Ascending aorta (tissue), 2 donors: ENCODE data around the gene PPIP5K2. TPM values are rescaled to one million over a fixed set of nuclear protein-coding genes. Genes with fewer than 3 reads are reported as not detected.
A peak's percentile ranks its signal among the peaks of the same experiment; 100 is the strongest.

Experiments used
- DNase-seq, 2 donors: peaks; one replicate each; pipeline ENCODE4 v3.0.0-alpha.2; 2019; ENCODE audit warnings: low spot score in 2 of 2
- H3K27ac ChIP-seq, 2 donors: fragments of 200-600 bp; sonication (generic); one replicate each; pipeline ENCODE4 v1.5.1; 2016 to 2017; ENCODE audit warnings: mild to moderate bottlenecking in 1 of 2
- H3K27me3 ChIP-seq: fragments of 200-600 bp; sonication (generic); one replicate; pipeline ENCODE4 v1.5.1; 2017
- H3K36me3 ChIP-seq, 2 donors: fragments of 200-600 bp; sonication (generic); one replicate each; pipeline ENCODE4 v1.5.1; 2016
- H3K4me1 ChIP-seq, 2 donors: fragments of 200-600 bp; sonication (generic); one replicate each; pipeline ENCODE4 v1.5.1; 2016 to 2017; ENCODE audit warnings: mild to moderate bottlenecking in 1 of 2
- H3K4me3 ChIP-seq, 2 donors: fragments of 200-600 bp; sonication (generic); one replicate each; pipeline ENCODE4 v1.5.1; 2016 to 2017; ENCODE audit warnings: mild to moderate bottlenecking in 1 of 2
- H3K9me3 ChIP-seq, 2 donors: fragments of 200-600 bp; sonication (generic); one replicate each; pipeline ENCODE4 v1.5.1; 2016
- intact Hi-C: fragments of 100-400 bp; cut with DNase I; formaldehyde crosslinking; loops from one replicate; pipeline ENCODE4 v1.15.1; 2023
- total RNA-seq: library from RNA; depleted of rRNA; stranded (reverse); fragments of >200 nt; gene quantifications from one replicate; pipeline ENCODE4 v1.1.0, GENCODE V29; 2016
- TF ChIP-seq, protein P1 (sequence below), 3 experiments: fragments of 200-600 bp in 2 of 3; fragments of 450-650 bp in 1 of 3; sonication (generic) in 2 of 3; IDR thresholded peaks; one replicate each; pipeline ENCODE4 v1.5.1; 2016 to 2019; ENCODE audit warnings: antibody characterized with exemption in 3 of 3, mild to moderate bottlenecking in 1 of 3, moderate library complexity in 1 of 3

PPIP5K2 gene
- total RNA-seq, 1 donor from 2014 or later: 33.2 TPM

DNA sequence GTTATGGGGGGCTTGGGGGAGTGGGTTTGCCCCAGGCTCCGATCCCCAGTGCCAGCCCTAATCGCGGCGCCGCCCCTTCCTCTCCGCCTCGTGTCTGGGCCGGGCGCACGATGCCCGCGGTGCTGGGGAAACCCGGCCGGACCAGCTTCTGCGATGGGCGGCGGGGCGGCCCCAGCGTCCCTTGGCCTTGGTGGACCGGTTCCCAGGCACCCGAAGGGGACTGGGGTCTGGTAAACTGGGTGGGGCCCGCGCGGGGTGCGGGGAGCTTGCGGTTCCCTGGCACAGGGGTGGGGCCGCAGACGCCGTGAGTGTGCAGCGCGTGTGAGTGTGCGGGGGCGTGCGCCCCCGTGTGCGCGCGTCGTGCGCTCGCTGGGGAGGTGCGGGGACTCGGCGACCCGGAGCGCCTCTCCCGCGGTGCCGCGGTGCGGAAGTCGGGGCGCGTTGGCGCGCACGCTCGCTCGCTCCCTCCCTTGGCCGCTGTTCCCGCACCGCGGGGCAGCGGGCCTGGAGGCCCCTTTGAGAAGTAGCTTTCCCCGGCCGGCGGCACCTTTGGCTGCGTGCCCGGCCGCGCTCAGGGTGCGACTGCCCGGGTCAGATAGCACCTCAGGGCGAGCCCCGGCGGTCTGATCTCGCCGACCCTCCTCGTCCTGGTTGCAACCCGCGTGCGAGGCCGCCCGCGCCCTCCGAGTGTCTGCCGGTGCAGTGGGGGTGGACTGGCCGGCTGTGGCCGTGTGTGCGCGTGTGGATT lies 139.0 kb downstream of the PPIP5K2 start:
- Histone ChIP-seq H3K9me3 (no peaks in the 10 kb centered on the region), H3K36me3 (no peaks in the 10 kb centered on the region), H3K4me1 (peaks cover 0 to 23% of the 10 kb centered on the region in 2 donors), H3K27ac (peak overlapping the region; percentile 73 to 79), H3K27me3 (no peaks in the 10 kb centered on the region), H3K4me3 (peak overlapping the region; percentile 77 to 89)
- peak in 1 of 2 donors; percentile 74 for DNase-seq
- TF ChIP-seq, protein P1, sequence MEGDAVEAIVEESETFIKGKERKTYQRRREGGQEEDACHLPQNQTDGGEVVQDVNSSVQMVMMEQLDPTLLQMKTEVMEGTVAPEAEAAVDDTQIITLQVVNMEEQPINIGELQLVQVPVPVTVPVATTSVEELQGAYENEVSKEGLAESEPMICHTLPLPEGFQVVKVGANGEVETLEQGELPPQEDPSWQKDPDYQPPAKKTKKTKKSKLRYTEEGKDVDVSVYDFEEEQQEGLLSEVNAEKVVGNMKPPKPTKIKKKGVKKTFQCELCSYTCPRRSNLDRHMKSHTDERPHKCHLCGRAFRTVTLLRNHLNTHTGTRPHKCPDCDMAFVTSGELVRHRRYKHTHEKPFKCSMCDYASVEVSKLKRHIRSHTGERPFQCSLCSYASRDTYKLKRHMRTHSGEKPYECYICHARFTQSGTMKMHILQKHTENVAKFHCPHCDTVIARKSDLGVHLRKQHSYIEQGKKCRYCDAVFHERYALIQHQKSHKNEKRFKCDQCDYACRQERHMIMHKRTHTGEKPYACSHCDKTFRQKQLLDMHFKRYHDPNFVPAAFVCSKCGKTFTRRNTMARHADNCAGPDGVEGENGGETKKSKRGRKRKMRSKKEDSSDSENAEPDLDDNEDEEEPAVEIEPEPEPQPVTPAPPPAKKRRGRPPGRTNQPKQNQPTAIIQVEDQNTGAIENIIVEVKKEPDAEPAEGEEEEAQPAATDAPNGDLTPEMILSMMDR (IDR thresholded peaks at IDR 0.05): no peak
- intact Hi-C loops: loop anchor here (2.0 to 5.0 kb wide), 2 partner anchors 138 to 303 kb away; partner anchors contain the start of genes GIN1, NUDT12 and PPIP5K2

DNA sequence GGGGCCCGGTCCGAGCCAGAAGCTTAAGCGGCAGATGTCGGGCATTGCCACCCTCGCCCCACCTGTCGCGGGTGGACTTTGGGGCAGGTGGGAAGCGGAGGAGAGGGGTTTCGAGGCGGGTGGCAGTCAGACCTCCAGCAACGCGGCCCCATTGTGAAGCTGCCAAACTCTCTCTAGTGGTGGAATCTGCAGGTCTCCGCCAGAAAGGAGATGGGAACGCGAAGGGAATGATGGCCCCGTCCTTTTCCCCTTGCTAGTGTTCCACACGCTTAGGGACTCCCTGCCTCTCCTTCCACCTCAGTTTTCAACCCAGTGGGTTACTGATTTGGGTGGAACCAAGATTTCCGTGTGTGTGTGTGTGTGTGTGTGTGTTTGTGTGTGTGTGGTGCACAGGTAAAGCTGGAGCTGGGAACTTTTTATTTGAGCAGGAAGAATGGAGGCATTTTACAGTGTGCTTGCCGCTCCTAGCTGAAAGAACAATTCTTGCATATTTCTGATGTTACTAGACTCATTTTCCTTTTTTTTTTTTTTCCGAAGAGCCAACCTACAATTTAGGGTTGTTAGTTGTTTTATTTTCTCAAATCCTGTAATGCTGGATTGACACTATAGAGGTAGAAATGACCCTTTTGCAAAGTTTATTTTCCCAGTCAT lies 139.7 kb downstream of the PPIP5K2 start:
- Histone ChIP-seq H3K9me3 (no peaks in the 10 kb centered on the region), H3K4me3 (peak overlapping the region; percentile 77 to 89), H3K36me3 (no peaks in the 10 kb centered on the region), H3K27ac (peak overlapping the region; percentile 73 to 79), H3K27me3 (no peaks in the 10 kb centered on the region), H3K4me1 (peaks cover 0 to 23% of the 10 kb centered on the region in 2 donors)
- no peak for DNase-seq
- TF ChIP-seq, protein P1 (IDR thresholded peaks at IDR 0.05): no peak
- intact Hi-C loops: loop anchor here (2.0 to 5.0 kb wide), 2 partner anchors 139 to 302 kb away; partner anchors contain the start of genes GIN1, NUDT12 and PPIP5K2

DNA sequence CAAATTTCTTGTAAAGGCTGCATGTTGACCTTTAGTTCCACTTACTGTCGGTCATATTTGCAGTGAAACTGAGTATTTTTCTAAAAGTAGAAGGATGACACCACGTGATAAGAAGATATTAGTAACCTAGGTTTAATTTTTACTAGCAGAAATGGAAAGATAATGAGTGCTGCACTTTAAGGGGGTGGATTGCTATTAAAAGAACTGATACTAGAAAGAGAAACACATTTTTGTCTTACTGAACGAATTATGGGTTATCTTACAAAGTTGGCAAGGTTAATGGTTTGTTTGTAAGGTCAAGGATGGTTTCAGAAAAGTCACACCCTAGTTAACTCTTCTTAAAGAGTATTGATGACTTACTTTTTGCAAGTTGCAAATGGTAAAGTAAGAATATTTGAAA lies 140.8 kb downstream of the PPIP5K2 start:
- no peak overlapping the region for H3K27ac ChIP-seq
- no peaks in the 10 kb centered on the region for H3K9me3 ChIP-seq
- H3K4me3 ChIP-seq: no peak overlapping the region
- H3K4me1 ChIP-seq: peaks cover 0 to 23% of the 10 kb centered on the region in 2 donors
- intact Hi-C loops: no loop called here
- TF ChIP-seq, protein P1 (IDR thresholded peaks at IDR 0.05): no peak
- DNase-seq: no peak
- no peaks in the 10 kb centered on the region for H3K27me3 ChIP-seq
- no peaks in the 10 kb centered on the region for H3K36me3 ChIP-seq

Other genes with a start within 250 kb of the PPIP5K2 start
- gene GIN1, start 163 bp upstream of the PPIP5K2 start, total RNA-seq: 0.21 TPM
- gene MACIR, start 138.5 kb downstream of the PPIP5K2 start, total RNA-seq: 0.53 TPM